ENCODE measurements around the gene PHETA1.

Gene PHETA1

GRCh38 chr12:111319600-111320257, 49.2 kb downstream of the PHETA1 start:
- DNase-seq, result no peak

- DNase-seq, result no peak
Observed at GRCh38 chr12:111318450-111318849, 50.4 kb downstream of the PHETA1 start.

GRCh38 chr12:111316671-111317070, 52.2 kb downstream of the PHETA1 start:
- DNase-seq, result no peak

- DNase-seq, result no peak
Observed at GRCh38 chr12:111314953-111315539, 53.8 kb downstream of the PHETA1 start.

GRCh38 chr12:111313833-111314259, 55.0 kb downstream of the PHETA1 start:
- peak; percentile 81 for DNase-seq

GRCh38 chr12:111312708-111313107, 56.2 kb downstream of the PHETA1 start:
- DNase-seq, result no peak

- DNase-seq, result no peak
Observed at GRCh38 chr12:111312016-111312415, 56.9 kb downstream of the PHETA1 start.

GRCh38 chr12:111311011-111311410, 57.9 kb downstream of the PHETA1 start:
- DNase-seq, result no peak

Data from CD4-positive, alpha-beta T cell treated with Interleukin-17A for 4 hours (primary cell).